ENCODE results near the gene C16orf89. TPM values are rescaled to one million over a fixed set of nuclear protein-coding genes. Genes with fewer than 3 reads are reported as not detected.

Gene C16orf89
- total RNA-seq, 1 experiment from 2014 or later: not detected

GRCh38 chr16:5073279-5073629 lies 7.5 kb upstream of the C16orf89 start:
- no peaks in the 10 kb centered on the region for H3K9me3 ChIP-seq (ENCODE audit: low read depth, low read length, poor library complexity, severe bottlenecking)
- DNase-seq (ENCODE audit: low spot score): no peak
- CTCF ChIA-PET: no interaction called here
- H3K36me3 ChIP-seq (ENCODE audit: insufficient read depth, low read length, poor library complexity, severe bottlenecking): peaks cover 6% of the 10 kb centered on the region
- H3K27me3 ChIP-seq (replicated peaks; ENCODE audit: insufficient read depth, low read depth, low read length, poor library complexity): no peaks in the 10 kb centered on the region
- intact Hi-C loops (cut with micrococcal nuclease; ENCODE audit: unreplicated experiment): no loop called here
- no peak overlapping the region for H3K27ac ChIP-seq (ENCODE audit: low read depth, low read length, poor library complexity, severe bottlenecking)
- TF ChIP-seq EZH2 (IDR thresholded peaks at IDR 0.05; ENCODE audit: borderline replicate concordance, low read depth, low read length, poor library complexity, severe bottlenecking) (no peak), CTCF (conservative IDR thresholded peaks at IDR 0.05; ENCODE audit: low read depth, low read length) (no peak)
- BruUV-seq (replicated peaks): no TSS peak
- peaks cover 3% of the 10 kb centered on the region for H3K4me1 ChIP-seq (ENCODE audit: insufficient read depth, low read length, poor library complexity, severe bottlenecking)
- POLR2A ChIA-PET (ENCODE audit: low non-redundant PET): no interaction called here
- H3K4me3 ChIP-seq (ENCODE audit: low read depth, low read length, poor library complexity, severe bottlenecking): no peak overlapping the region

- intact Hi-C loops (cut with micrococcal nuclease; ENCODE audit: unreplicated experiment): no loop called here
- Histone ChIP-seq H3K27ac (ENCODE audit: low read depth, low read length, poor library complexity, severe bottlenecking) (peak overlapping the region; percentile 57), H3K4me3 (ENCODE audit: low read depth, low read length, poor library complexity, severe bottlenecking) (peak overlapping the region; percentile 69), H3K4me1 (ENCODE audit: insufficient read depth, low read length, poor library complexity, severe bottlenecking) (peaks cover 3% of the 10 kb centered on the region), H3K9me3 (ENCODE audit: low read depth, low read length, poor library complexity, severe bottlenecking) (no peaks in the 10 kb centered on the region), H3K27me3 (replicated peaks; ENCODE audit: insufficient read depth, low read depth, low read length, poor library complexity) (peaks cover 4% of the 10 kb centered on the region), H3K36me3 (ENCODE audit: insufficient read depth, low read length, poor library complexity, severe bottlenecking) (peaks cover 6% of the 10 kb centered on the region)
- ChIA-PET POLR2A (ENCODE audit: low non-redundant PET) (no interaction called here), CTCF (no interaction called here)
- no peak for DNase-seq (ENCODE audit: low spot score)
- TF ChIP-seq EZH2 (IDR thresholded peaks at IDR 0.05; ENCODE audit: borderline replicate concordance, low read depth, low read length, poor library complexity, severe bottlenecking) (no peak), CTCF (conservative IDR thresholded peaks at IDR 0.05; ENCODE audit: low read depth, low read length) (no peak)
- no TSS peak for BruUV-seq (replicated peaks)
Observed at GRCh38 chr16:5072334-5073278, 6.8 kb upstream of the C16orf89 start.

GRCh38 chr16:5071681-5072333 lies 6.1 kb upstream of the C16orf89 start, which contains the start of gene ALG1:
Gene ALG1, plus strand, starts transcription at chr16:5071843. Its CDS starts 7 bp downstream, at chr16:5071850.
- peaks cover 12% of the 10 kb centered on the region for H3K27me3 ChIP-seq (replicated peaks; ENCODE audit: insufficient read depth, low read depth, low read length, poor library complexity)
- TSS peak; percentile 42 for BruUV-seq (replicated peaks)
- intact Hi-C loops (cut with micrococcal nuclease; ENCODE audit: unreplicated experiment): no loop called here
- peak within 1 kb of the TSS; percentile 69 for H3K4me3 ChIP-seq (ENCODE audit: low read depth, low read length, poor library complexity, severe bottlenecking)
- peak within 1 kb of the TSS; percentile 57 for H3K27ac ChIP-seq (ENCODE audit: low read depth, low read length, poor library complexity, severe bottlenecking)
- ChIA-PET POLR2A (ENCODE audit: low non-redundant PET) (interaction anchor here (0.6 kb wide), 1 partner anchor 41 kb away, joined by 3 read pairs; no protein-coding TSS in a partner anchor), CTCF (no interaction called here)
- no peaks in the 10 kb centered on the region for H3K9me3 ChIP-seq (ENCODE audit: low read depth, low read length, poor library complexity, severe bottlenecking)
- peaks cover 3% of the 10 kb centered on the region for H3K4me1 ChIP-seq (ENCODE audit: insufficient read depth, low read length, poor library complexity, severe bottlenecking)
- TF ChIP-seq EZH2 (IDR thresholded peaks at IDR 0.05; ENCODE audit: borderline replicate concordance, low read depth, low read length, poor library complexity, severe bottlenecking) (no peak), CTCF (conservative IDR thresholded peaks at IDR 0.05; ENCODE audit: low read depth, low read length) (no peak)
- DNase-seq (ENCODE audit: low spot score): peak; percentile 91
- H3K36me3 ChIP-seq (ENCODE audit: insufficient read depth, low read length, poor library complexity, severe bottlenecking): peaks cover 2% of the 10 kb centered on the region

All from A673 (cell line).